Breast epithelium (tissue), 3 donors: Measurements from ENCODE around the gene SLC9A3.

ENCODE experiments used
- CTCF ChIP-seq, 3 donors: fragments of 450-650 bp; IDR thresholded peaks; one replicate each; pipeline ENCODE4 v1.5.1; 2016 to 2017; ENCODE audit warnings: antibody characterized with exemption in 3 of 3, mild to moderate bottlenecking in 3 of 3, moderate library complexity in 3 of 3
- POLR2A ChIP-seq: fragments of 450-650 bp; IDR thresholded peaks from one replicate; pipeline ENCODE4 v1.6.1; 2016; ENCODE audit warnings: antibody characterized with exemption, mild to moderate bottlenecking, moderate library complexity
- POLR2AphosphoS5 ChIP-seq, 3 donors: sonication (generic); formaldehyde crosslinking; IDR thresholded peaks; one replicate each; pipeline ENCODE4 v1.6.1; 2017; ENCODE audit warnings: antibody characterized with exemption in 3 of 3

- TF ChIP-seq CTCF (IDR thresholded peaks at IDR 0.05) (no peak), POLR2A (no peak), POLR2AphosphoS5 (IDR thresholded peaks at IDR 0.05) (no peak)
These were observed 101.0 kb downstream of the SLC9A3 start for GRCh38 chr5:423233-423565.
